Progenitor cell of endocrine pancreas (in vitro differentiated cells): ENCODE measurements around the gene DYSF. TPM values are rescaled to one million over a fixed set of nuclear protein-coding genes. Genes with fewer than 3 reads are reported as not detected.

ENCODE experiments used
- DNase-seq: peaks from one replicate; pipeline ENCODE4 v3.0.0; 2021; ENCODE audit warnings: low spot score; ENCODE audit not compliant: unreplicated experiment
- H3K27ac Mint-ChIP-seq: 2 replicates; pipeline ENCODE4 v1.8.0; 2021; ENCODE audit warnings: mild to moderate bottlenecking, moderate library complexity, mixed read lengths
- H3K27me3 Mint-ChIP-seq: 2 replicates; pipeline ENCODE4 v1.8.0; 2021; ENCODE audit warnings: mixed read lengths
- H3K36me3 Mint-ChIP-seq: 2 replicates; pipeline ENCODE4 v1.8.0; 2022; ENCODE audit warnings: mixed read lengths; ENCODE audit not compliant: insufficient read depth
- H3K4me1 Mint-ChIP-seq: 2 replicates; pipeline ENCODE4 v1.8.0; 2021; ENCODE audit warnings: low read depth, mixed read lengths
- H3K4me3 Mint-ChIP-seq: 2 replicates; pipeline ENCODE4 v1.8.0; 2021; ENCODE audit warnings: low read depth, mild to moderate bottlenecking, moderate library complexity, mixed read lengths
- H3K9me3 Mint-ChIP-seq: 2 replicates; pipeline ENCODE4 v1.8.0; 2021; ENCODE audit warnings: low read depth, mixed read lengths
- CTCF ChIP-seq: fragments of 200-600 bp; sonication (generic); IDR thresholded peaks from one replicate; pipeline ENCODE4 v1.5.0; 2021; ENCODE audit warnings: antibody characterized with exemption, mild to moderate bottlenecking; ENCODE audit not compliant: unreplicated experiment
- total RNA-seq: library from RNA; stranded (reverse); gene quantifications from 2 replicates; pipeline ENCODE4 v1.2.1, GENCODE V29; 2021

Gene DYSF
- total RNA-seq, 1 donor from 2014 or later: 1.4 TPM

GRCh38 chr2:71658771-71659170 lies 205.4 kb downstream of the DYSF start:
- no peak for DNase-seq
- no peaks in the 10 kb centered on the region for H3K4me1 Mint-ChIP-seq
- H3K27ac Mint-ChIP-seq: no peak overlapping the region
- H3K36me3 Mint-ChIP-seq: peaks cover 2% of the 10 kb centered on the region
- H3K4me3 Mint-ChIP-seq: no peak overlapping the region
- peaks cover 17% of the 10 kb centered on the region for H3K9me3 Mint-ChIP-seq
- no peaks in the 10 kb centered on the region for H3K27me3 Mint-ChIP-seq
- TF ChIP-seq CTCF: no peak

DNA sequence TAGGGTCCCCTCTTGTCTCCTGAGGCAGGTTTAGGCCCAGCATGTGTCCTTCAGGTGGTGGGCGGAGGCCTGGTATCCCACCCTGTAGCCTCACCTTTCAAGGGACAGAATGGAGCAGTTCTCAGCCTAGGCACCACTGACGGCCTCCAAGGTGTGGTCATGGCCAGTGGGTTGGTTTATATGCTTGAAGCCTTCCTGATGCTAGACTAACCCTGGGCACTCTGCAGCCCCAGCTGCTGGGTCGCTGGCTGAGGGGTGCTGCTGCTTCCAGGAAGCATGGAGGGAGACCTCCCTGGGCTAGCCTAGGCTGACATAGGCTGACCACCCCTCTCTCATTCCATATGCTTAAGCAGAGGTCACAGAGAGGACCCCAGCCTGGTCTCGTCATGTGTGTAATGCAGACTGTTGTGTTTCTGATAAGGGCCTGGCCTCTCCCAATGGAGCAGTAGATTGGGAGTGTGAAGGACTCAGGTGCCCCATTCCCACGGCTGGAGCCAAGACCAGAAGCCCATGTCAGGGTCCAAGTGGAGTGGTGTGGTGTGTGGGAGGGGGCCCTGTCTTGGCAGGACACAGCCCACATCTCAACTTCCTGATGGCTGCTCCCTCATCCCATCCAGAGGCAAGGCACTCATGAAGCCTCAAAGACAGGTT lies 206.6 kb downstream of the DYSF start:
- no peak for DNase-seq
- no peak for TF ChIP-seq CTCF
- Mint-ChIP-seq H3K27ac (no peak overlapping the region), H3K9me3 (peaks cover 17% of the 10 kb centered on the region), H3K36me3 (peaks cover 2% of the 10 kb centered on the region), H3K4me1 (no peaks in the 10 kb centered on the region), H3K4me3 (no peak overlapping the region), H3K27me3 (no peaks in the 10 kb centered on the region)

GRCh38 chr2:71661782-71662181 lies 208.4 kb downstream of the DYSF start:
- Mint-ChIP-seq H3K27ac (no peak overlapping the region), H3K27me3 (no peaks in the 10 kb centered on the region), H3K4me1 (no peaks in the 10 kb centered on the region), H3K36me3 (peaks cover 2% of the 10 kb centered on the region), H3K9me3 (peaks cover 12% of the 10 kb centered on the region), H3K4me3 (no peak overlapping the region)
- TF ChIP-seq CTCF: no peak
- no peak for DNase-seq

GRCh38 chr2:71662665-71663394 lies 209.5 kb downstream of the DYSF start:
- Mint-ChIP-seq H3K9me3 (peaks cover 12% of the 10 kb centered on the region), H3K27me3 (no peaks in the 10 kb centered on the region), H3K4me1 (no peaks in the 10 kb centered on the region), H3K27ac (no peak overlapping the region), H3K4me3 (no peak overlapping the region), H3K36me3 (peaks cover 2% of the 10 kb centered on the region)
- DNase-seq: no peak
- TF ChIP-seq CTCF: no peak

DNA sequence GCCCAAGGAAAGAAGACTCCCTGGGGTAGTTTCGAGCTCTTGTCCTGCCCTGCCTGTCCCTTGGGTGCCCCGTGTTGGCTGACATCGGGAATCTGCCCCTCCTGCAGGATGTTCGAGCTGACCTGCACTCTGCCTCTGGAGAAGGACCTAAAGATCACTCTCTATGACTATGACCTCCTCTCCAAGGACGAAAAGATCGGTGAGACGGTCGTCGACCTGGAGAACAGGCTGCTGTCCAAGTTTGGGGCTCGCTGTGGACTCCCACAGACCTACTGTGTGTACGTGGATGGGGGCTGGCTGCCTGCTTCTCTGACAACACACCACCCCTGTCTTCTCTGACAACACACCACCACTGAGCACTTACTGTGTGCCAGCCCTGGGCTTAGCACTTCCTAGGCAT lies 210.8 kb downstream of the DYSF start:
- no peak overlapping the region for H3K27ac Mint-ChIP-seq

More for the DNA sequence above, 210.8 kb downstream of the DYSF start:
- no peaks in the 10 kb centered on the region for H3K4me1 Mint-ChIP-seq
- no peaks in the 10 kb centered on the region for H3K27me3 Mint-ChIP-seq
- TF ChIP-seq CTCF: no peak
- no peak overlapping the region for H3K4me3 Mint-ChIP-seq
- H3K36me3 Mint-ChIP-seq: no peaks in the 10 kb centered on the region
- no peak for DNase-seq
- H3K9me3 Mint-ChIP-seq: peaks cover 2% of the 10 kb centered on the region
